Uterus (tissue), 2 donors: ENCODE results near the gene NTRK3.

Experiments used
- POLR2A ChIP-seq, 2 donors: fragments of 450-650 bp; IDR thresholded peaks; one replicate each; pipeline ENCODE4 v1.6.1; 2016; ENCODE audit warnings: antibody characterized with exemption in 2 of 2, mild to moderate bottlenecking in 1 of 2, moderate library complexity in 1 of 2
- TF ChIP-seq, protein P1 (sequence below), 4 experiments: fragments of 200-600 bp in 2 of 4; fragments of 450-650 bp in 2 of 4; sonication (generic) in 2 of 4; IDR thresholded peaks; one replicate each; pipeline ENCODE4 v1.5.1; 2016 to 2019; ENCODE audit warnings: antibody characterized with exemption in 4 of 4, mild to moderate bottlenecking in 2 of 4, moderate library complexity in 1 of 4

DNA sequence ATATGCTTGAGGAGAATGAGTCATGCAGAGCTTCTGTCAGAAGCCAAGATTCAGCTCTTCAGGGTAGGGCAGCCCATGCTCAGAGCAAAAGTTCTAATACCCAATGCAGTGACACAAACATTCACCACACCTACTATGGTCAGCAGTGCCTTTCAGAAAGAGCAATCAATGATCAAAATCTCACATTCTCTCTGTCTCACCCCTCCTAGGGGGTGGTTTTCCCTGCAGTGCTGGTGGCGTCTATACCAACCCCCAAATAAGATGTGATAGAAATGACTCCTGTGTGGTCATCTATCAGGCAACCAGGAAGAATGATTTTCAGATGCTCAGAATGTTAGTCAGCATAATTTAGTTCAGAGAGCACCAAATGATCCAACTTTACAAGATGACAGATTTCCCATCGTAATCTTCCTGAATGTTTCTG lies 385.3 kb downstream of the NTRK3 start:
- TF ChIP-seq, protein P1, sequence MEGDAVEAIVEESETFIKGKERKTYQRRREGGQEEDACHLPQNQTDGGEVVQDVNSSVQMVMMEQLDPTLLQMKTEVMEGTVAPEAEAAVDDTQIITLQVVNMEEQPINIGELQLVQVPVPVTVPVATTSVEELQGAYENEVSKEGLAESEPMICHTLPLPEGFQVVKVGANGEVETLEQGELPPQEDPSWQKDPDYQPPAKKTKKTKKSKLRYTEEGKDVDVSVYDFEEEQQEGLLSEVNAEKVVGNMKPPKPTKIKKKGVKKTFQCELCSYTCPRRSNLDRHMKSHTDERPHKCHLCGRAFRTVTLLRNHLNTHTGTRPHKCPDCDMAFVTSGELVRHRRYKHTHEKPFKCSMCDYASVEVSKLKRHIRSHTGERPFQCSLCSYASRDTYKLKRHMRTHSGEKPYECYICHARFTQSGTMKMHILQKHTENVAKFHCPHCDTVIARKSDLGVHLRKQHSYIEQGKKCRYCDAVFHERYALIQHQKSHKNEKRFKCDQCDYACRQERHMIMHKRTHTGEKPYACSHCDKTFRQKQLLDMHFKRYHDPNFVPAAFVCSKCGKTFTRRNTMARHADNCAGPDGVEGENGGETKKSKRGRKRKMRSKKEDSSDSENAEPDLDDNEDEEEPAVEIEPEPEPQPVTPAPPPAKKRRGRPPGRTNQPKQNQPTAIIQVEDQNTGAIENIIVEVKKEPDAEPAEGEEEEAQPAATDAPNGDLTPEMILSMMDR (IDR thresholded peaks at IDR 0.05), result no peak
- no peak for TF ChIP-seq POLR2A (IDR thresholded peaks at IDR 0.05)
